H1 (cell line): ENCODE data around the gene HAT1. TPM values are rescaled to one million over a fixed set of nuclear protein-coding genes. Genes with fewer than 3 reads are reported as not detected.

Experiments
- CBX5 ChIP-seq: fragments of 300-800, 300-1000 bp; sonication (generic); IDR thresholded peaks from 2 replicates; pipeline ENCODE4 v1.7.1; 2016; ENCODE audit warnings: antibody characterized with exemption, low read length, low read depth
- CTBP2 ChIP-seq: IDR thresholded peaks from 2 replicates; pipeline ENCODE4 v1.7.0; 2011; ENCODE audit warnings: borderline replicate concordance, mild to moderate bottlenecking, moderate library complexity, mixed read lengths, low read length; ENCODE audit not compliant: insufficient read depth, insufficient read length
- E2F6 ChIP-seq: IDR thresholded peaks from 2 replicates; pipeline ENCODE4 v1.6.1; 2012; ENCODE audit warnings: inconsistent platforms
- KDM1A ChIP-seq: fragments of 200-600, 300-600 bp; sonication (generic); IDR thresholded peaks from 2 replicates; pipeline ENCODE4 v1.7.1; 2016; ENCODE audit warnings: mild to moderate bottlenecking, low read length, borderline replicate concordance
- SRF ChIP-seq: IDR thresholded peaks from 2 replicates; pipeline ENCODE4 v1.6.1; 2011; ENCODE audit warnings: mild to moderate bottlenecking, low read depth, low read length, moderate library complexity
- TBP ChIP-seq: IDR thresholded peaks from 2 replicates; pipeline ENCODE4 v1.6.1; 2011; ENCODE audit warnings: low read depth, low read length, improper control_type of control experiment
- polyA plus RNA-seq, 7 experiments: library from polyadenylated mRNA; depleted of rRNA in 3 of 7; stranded (reverse) in 5 of 7; unstranded in 2 of 7; fragments of >200 nt in 5 of 7; fragments of 200-250 nt in 2 of 7; gene quantifications; 1 replicate in 5 of 7; 2 replicates in 1 of 7; 4 replicates in 1 of 7; pipeline versions ENCODE4 v1.2.1 to v1.2.3, GENCODE V29; 2011 to 2013; ENCODE audit warnings: missing spikeins in 2 of 7, mixed read lengths in 2 of 7
- total RNA-seq: library from RNA; stranded (reverse); fragmentation: NEBNext Ultra II Directional; extraction: Animal tissue kit (Norgen Biotek cat#: 25700); gene quantifications from 2 replicates; pipeline ENCODE4 v1.2.1, GENCODE V29; 2021

Gene HAT1
- total and polyA plus RNA-seq, 2 of the 8 experiments (the other 6 are each of a cell fraction or from before 2014, with no cell fraction given) = 44.6 to 74.2 TPM

- TF ChIP-seq SRF (no peak), KDM1A (no peak), E2F6 (no peak), TBP (no peak), CTBP2 (no peak), CBX5 (no peak)
Measured at GRCh38 chr2:171882089-171882769, 40.0 kb upstream of the HAT1 start (continued).
